WTC11 (cell line): Measurements from ENCODE around the gene MBOAT1. TPM values are rescaled to one million over a fixed set of nuclear protein-coding genes. Genes with fewer than 3 reads are reported as not detected.

ENCODE experiments used
- ATAC-seq: fragments of 200-7000 bp; cut with Tn5 transposase; 2 replicates; pipeline ENCODE4 v1.10.0; 2021; ENCODE audit warnings: mild to moderate bottlenecking, moderate library complexity
- CTCF ChIA-PET: fragments of 300-600 bp; sonication (Branson Sonifier 250); formaldehyde crosslinking; loops from one replicate; lab custom pipeline; 2021; ENCODE audit warnings: antibody characterized with exemption; lab: Charles Lee
- POLR2A ChIA-PET: fragments of 350-600 bp; sonication (Branson Sonifier 250); formaldehyde crosslinking; loops from one replicate; lab custom pipeline; 2021; ENCODE audit warnings: antibody characterized with exemption; lab: Charles Lee
- DNase-seq: peaks from one replicate; pipeline ENCODE4 v3.0.0; 2021; ENCODE audit warnings: low spot score
- H3K27ac Mint-ChIP-seq: 2 replicates; pipeline ENCODE4 v1.8.0; 2021; ENCODE audit warnings: mixed read lengths
- H3K27me3 Mint-ChIP-seq: 2 replicates; pipeline ENCODE4 v1.8.0; 2021; ENCODE audit warnings: low read depth, mild to moderate bottlenecking, moderate library complexity, mixed read lengths
- H3K36me3 Mint-ChIP-seq: 2 replicates; pipeline ENCODE4 v1.8.0; 2021; ENCODE audit warnings: mixed read lengths
- H3K4me1 Mint-ChIP-seq: 2 replicates; pipeline ENCODE4 v1.8.0; 2022; ENCODE audit warnings: mixed read lengths
- H3K4me3 Mint-ChIP-seq: 2 replicates; pipeline ENCODE4 v1.8.0; 2021; ENCODE audit warnings: mild to moderate bottlenecking, moderate library complexity, mixed read lengths
- H3K9me3 Mint-ChIP-seq: 2 replicates; pipeline ENCODE4 v1.8.0; 2021; ENCODE audit warnings: mixed read lengths
- AR ChIP-seq: fragments of 250-450 bp; sonication (Bioruptor Pico); IDR thresholded peaks from 2 replicates; pipeline ENCODE4 v1.9.0; 2021; ENCODE audit warnings: mild to moderate bottlenecking
- CBFB ChIP-seq: sonication (generic); formaldehyde crosslinking; IDR thresholded peaks from 2 replicates; pipeline ENCODE4 v1.8.1; 2022; ENCODE audit warnings: mild to moderate bottlenecking, low read depth, missing genetic modification reagents
- ETV6 ChIP-seq: sonication (generic); formaldehyde crosslinking; IDR thresholded peaks from 2 replicates; pipeline ENCODE4 v1.8.1; 2022; ENCODE audit warnings: mild to moderate bottlenecking, missing genetic modification reagents
- FOXJ3 ChIP-seq: sonication (generic); formaldehyde crosslinking; IDR thresholded peaks from 2 replicates; pipeline ENCODE4 v1.9.0; 2021; ENCODE audit warnings: missing genetic modification reagents, mild to moderate bottlenecking, borderline replicate concordance
- IRF1 ChIP-seq: sonication (generic); formaldehyde crosslinking; IDR thresholded peaks from 2 replicates; pipeline ENCODE4 v1.8.0; 2023; ENCODE audit warnings: missing genetic modification reagents
- IRF2 ChIP-seq: sonication (generic); formaldehyde crosslinking; IDR thresholded peaks from 2 replicates; pipeline ENCODE4 v1.8.0; 2022; ENCODE audit warnings: low read depth, missing genetic modification reagents, borderline replicate concordance
- MXD4 ChIP-seq: fragments of 250-450 bp; sonication (Bioruptor Pico); IDR thresholded peaks from 2 replicates; pipeline ENCODE4 v1.8.0; 2021; ENCODE audit warnings: mild to moderate bottlenecking, moderate library complexity, borderline replicate concordance
- NFE2L1 ChIP-seq: sonication (generic); formaldehyde crosslinking; IDR thresholded peaks from 2 replicates; pipeline ENCODE4 v1.8.1; 2023; ENCODE audit warnings: missing genetic modification reagents
- NR2C2 ChIP-seq: sonication (generic); formaldehyde crosslinking; IDR thresholded peaks from 2 replicates; pipeline ENCODE4 v1.8.0; 2022; ENCODE audit warnings: mild to moderate bottlenecking, missing genetic modification reagents
- PRRX2 ChIP-seq: fragments of 250-450 bp; sonication (Bioruptor Pico); IDR thresholded peaks from 2 replicates; pipeline ENCODE4 v1.8.0; 2021; ENCODE audit warnings: mild to moderate bottlenecking
- SMAD3 ChIP-seq: sonication (generic); formaldehyde crosslinking; IDR thresholded peaks from 2 replicates; pipeline ENCODE4 v1.8.0; 2022; ENCODE audit warnings: missing genetic modification reagents, mild to moderate bottlenecking, borderline replicate concordance
- SP1 ChIP-seq: sonication (generic); formaldehyde crosslinking; conservative IDR thresholded peaks from 2 replicates; pipeline ENCODE4 v1.8.1; 2022; ENCODE audit warnings: missing genetic modification reagents
- ZBTB21 ChIP-seq: sonication (generic); formaldehyde crosslinking; IDR thresholded peaks from 2 replicates; pipeline ENCODE4 v1.8.1; 2023; ENCODE audit warnings: mild to moderate bottlenecking, missing genetic modification reagents, borderline replicate concordance
- ZNF219 ChIP-seq: sonication (generic); formaldehyde crosslinking; IDR thresholded peaks from 2 replicates; pipeline ENCODE4 v1.8.0; 2023; ENCODE audit warnings: missing genetic modification reagents, mild to moderate bottlenecking, borderline replicate concordance
- ZNF263 ChIP-seq: sonication (generic); formaldehyde crosslinking; IDR thresholded peaks from 2 replicates; pipeline ENCODE4 v1.8.1; 2022; ENCODE audit warnings: low read depth, mild to moderate bottlenecking, moderate library complexity, missing genetic modification reagents
- total RNA-seq: library from RNA; stranded (reverse); gene quantifications from 3 replicates; pipeline ENCODE4 v1.2.3, GENCODE V29; 2021
- TF ChIP-seq, protein P1 (sequence below): sonication (generic); formaldehyde crosslinking; IDR thresholded peaks from 2 replicates; pipeline ENCODE4 v1.8.0; 2023; ENCODE audit warnings: mild to moderate bottlenecking, missing genetic modification reagents
- TF ChIP-seq, protein P2 (sequence below): sonication (generic); formaldehyde crosslinking; IDR thresholded peaks from 2 replicates; pipeline ENCODE4 v1.8.1; 2023; ENCODE audit warnings: mild to moderate bottlenecking, missing genetic modification reagents
- TF ChIP-seq, protein P3 (sequence below): sonication (generic); formaldehyde crosslinking; IDR thresholded peaks from 2 replicates; pipeline ENCODE4 v1.8.1; 2023; ENCODE audit warnings: mild to moderate bottlenecking, missing genetic modification reagents
- TF ChIP-seq, protein P4 (sequence below): sonication (generic); formaldehyde crosslinking; IDR thresholded peaks from 2 replicates; pipeline ENCODE4 v1.8.1; 2022; ENCODE audit warnings: mild to moderate bottlenecking, missing genetic modification reagents, moderate library complexity, borderline replicate concordance
- TF ChIP-seq, protein P5 (sequence below): sonication (generic); formaldehyde crosslinking; IDR thresholded peaks from 2 replicates; pipeline ENCODE4 v1.8.1; 2022; ENCODE audit warnings: low read depth, mild to moderate bottlenecking, moderate library complexity, missing genetic modification reagents, borderline replicate concordance

Gene MBOAT1
- total RNA-seq, 1 experiment from 2014 or later = 22.9 TPM

DNA sequence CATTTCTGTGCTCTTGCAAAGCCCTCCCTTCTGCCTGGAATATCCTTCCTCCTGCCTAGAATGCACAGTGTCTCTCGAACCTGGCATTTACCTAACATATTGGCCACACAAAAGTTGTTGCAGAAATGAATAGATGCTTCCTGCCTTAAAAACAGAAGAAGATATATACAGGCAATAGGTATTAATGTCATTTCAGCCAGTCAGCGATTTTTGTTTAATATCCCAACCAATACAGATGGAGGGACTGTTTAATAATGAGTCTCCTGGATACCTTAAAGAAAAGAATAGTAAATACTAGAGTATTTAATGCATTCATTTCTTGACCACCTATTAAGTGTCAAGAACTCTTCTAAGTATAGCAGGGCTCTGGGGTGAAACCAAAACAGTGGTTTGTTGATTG, 70.3 kb downstream of the MBOAT1 start:
- no peaks in the 10 kb centered on the region for H3K27me3 Mint-ChIP-seq
- POLR2A ChIA-PET = no interaction called here
- H3K36me3 Mint-ChIP-seq = peaks cover 15% of the 10 kb centered on the region
- no peak overlapping the region for H3K27ac Mint-ChIP-seq
- no peak overlapping the region for H3K4me3 Mint-ChIP-seq
- CTCF ChIA-PET = interaction anchor here (2.1 kb wide), 1 partner anchor 15 kb away, joined by 16 read pairs; no protein-coding TSS in a partner anchor
- peaks cover 13% of the 10 kb centered on the region for H3K4me1 Mint-ChIP-seq
- DNase-seq (no peak), ATAC-seq (no peak)
- TF ChIP-seq ETV6 (CRISPR knock-in tag) (no peak), NFE2L1 (CRISPR knock-in tag) (no peak), SMAD3 (CRISPR knock-in tag) (no peak), ZBTB21 (CRISPR knock-in tag) (no peak), IRF2 (CRISPR knock-in tag) (no peak), FOXJ3 (no peak), ZNF219 (CRISPR knock-in tag) (no peak), IRF1 (CRISPR knock-in tag) (no peak), PRRX2 (CRISPR knock-in tag) (no peak), CBFB (no peak), NR2C2 (no peak), AR (CRISPR knock-in tag) (no peak), MXD4 (CRISPR knock-in tag) (no peak), ZNF263 (no peak), SP1 (no peak)
- TF ChIP-seq, protein P1, sequence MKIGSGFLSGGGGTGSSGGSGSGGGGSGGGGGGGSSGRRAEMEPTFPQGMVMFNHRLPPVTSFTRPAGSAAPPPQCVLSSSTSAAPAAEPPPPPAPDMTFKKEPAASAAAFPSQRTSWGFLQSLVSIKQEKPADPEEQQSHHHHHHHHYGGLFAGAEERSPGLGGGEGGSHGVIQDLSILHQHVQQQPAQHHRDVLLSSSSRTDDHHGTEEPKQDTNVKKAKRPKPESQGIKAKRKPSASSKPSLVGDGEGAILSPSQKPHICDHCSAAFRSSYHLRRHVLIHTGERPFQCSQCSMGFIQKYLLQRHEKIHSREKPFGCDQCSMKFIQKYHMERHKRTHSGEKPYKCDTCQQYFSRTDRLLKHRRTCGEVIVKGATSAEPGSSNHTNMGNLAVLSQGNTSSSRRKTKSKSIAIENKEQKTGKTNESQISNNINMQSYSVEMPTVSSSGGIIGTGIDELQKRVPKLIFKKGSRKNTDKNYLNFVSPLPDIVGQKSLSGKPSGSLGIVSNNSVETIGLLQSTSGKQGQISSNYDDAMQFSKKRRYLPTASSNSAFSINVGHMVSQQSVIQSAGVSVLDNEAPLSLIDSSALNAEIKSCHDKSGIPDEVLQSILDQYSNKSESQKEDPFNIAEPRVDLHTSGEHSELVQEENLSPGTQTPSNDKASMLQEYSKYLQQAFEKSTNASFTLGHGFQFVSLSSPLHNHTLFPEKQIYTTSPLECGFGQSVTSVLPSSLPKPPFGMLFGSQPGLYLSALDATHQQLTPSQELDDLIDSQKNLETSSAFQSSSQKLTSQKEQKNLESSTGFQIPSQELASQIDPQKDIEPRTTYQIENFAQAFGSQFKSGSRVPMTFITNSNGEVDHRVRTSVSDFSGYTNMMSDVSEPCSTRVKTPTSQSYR (CRISPR knock-in tag) = no peak
- TF ChIP-seq, protein P2, sequence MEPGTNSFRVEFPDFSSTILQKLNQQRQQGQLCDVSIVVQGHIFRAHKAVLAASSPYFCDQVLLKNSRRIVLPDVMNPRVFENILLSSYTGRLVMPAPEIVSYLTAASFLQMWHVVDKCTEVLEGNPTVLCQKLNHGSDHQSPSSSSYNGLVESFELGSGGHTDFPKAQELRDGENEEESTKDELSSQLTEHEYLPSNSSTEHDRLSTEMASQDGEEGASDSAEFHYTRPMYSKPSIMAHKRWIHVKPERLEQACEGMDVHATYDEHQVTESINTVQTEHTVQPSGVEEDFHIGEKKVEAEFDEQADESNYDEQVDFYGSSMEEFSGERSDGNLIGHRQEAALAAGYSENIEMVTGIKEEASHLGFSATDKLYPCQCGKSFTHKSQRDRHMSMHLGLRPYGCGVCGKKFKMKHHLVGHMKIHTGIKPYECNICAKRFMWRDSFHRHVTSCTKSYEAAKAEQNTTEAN = no peak
- TF ChIP-seq, protein P3, sequence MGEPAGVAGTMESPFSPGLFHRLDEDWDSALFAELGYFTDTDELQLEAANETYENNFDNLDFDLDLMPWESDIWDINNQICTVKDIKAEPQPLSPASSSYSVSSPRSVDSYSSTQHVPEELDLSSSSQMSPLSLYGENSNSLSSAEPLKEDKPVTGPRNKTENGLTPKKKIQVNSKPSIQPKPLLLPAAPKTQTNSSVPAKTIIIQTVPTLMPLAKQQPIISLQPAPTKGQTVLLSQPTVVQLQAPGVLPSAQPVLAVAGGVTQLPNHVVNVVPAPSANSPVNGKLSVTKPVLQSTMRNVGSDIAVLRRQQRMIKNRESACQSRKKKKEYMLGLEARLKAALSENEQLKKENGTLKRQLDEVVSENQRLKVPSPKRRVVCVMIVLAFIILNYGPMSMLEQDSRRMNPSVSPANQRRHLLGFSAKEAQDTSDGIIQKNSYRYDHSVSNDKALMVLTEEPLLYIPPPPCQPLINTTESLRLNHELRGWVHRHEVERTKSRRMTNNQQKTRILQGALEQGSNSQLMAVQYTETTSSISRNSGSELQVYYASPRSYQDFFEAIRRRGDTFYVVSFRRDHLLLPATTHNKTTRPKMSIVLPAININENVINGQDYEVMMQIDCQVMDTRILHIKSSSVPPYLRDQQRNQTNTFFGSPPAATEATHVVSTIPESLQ (CRISPR knock-in tag) = no peak
- TF ChIP-seq, protein P4, sequence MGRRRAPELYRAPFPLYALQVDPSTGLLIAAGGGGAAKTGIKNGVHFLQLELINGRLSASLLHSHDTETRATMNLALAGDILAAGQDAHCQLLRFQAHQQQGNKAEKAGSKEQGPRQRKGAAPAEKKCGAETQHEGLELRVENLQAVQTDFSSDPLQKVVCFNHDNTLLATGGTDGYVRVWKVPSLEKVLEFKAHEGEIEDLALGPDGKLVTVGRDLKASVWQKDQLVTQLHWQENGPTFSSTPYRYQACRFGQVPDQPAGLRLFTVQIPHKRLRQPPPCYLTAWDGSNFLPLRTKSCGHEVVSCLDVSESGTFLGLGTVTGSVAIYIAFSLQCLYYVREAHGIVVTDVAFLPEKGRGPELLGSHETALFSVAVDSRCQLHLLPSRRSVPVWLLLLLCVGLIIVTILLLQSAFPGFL (CRISPR knock-in tag) = no peak
- TF ChIP-seq, protein P5, sequence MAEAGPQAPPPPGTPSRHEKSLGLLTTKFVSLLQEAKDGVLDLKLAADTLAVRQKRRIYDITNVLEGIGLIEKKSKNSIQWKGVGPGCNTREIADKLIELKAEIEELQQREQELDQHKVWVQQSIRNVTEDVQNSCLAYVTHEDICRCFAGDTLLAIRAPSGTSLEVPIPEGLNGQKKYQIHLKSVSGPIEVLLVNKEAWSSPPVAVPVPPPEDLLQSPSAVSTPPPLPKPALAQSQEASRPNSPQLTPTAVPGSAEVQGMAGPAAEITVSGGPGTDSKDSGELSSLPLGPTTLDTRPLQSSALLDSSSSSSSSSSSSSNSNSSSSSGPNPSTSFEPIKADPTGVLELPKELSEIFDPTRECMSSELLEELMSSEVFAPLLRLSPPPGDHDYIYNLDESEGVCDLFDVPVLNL = no peak
- H3K9me3 Mint-ChIP-seq = peaks cover 4% of the 10 kb centered on the region
